IPS DF 4.7 (cell line): ENCODE results near the gene GDPGP1.

Experiments used
- DNase-seq: peaks from one replicate; pipeline ENCODE4 v3.0.0-alpha.2; 2013; ENCODE audit warnings: low spot score; ENCODE audit errors: extremely low read depth

GDPGP1 gene

DNA sequence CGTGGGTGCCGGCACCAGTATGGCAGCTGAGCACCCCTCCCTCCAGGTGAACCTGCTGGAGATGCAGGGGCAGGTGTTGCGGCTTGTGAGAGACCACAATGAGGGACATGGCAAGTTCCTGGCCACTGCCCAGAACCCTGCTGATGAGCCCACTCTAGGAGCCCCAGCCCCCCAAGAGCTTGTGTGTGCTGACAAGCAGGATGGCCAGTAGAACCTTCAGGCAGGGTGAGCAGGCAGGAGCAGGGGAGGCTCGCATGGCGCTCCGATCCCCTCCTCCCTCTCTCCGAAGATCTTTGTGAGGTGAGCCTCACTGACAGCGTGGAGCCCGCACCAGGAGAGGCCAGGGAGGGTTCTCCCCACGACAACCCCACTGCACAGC lies 61.2 kb downstream of the GDPGP1 start:
- DNase-seq: no peak
